GM21717 (cell line): Measurements from ENCODE around the gene PLEKHM2.

Source experiments
- ATAC-seq: cut with Tn5 transposase; IDR thresholded peaks from one replicate; pipeline ENCODE4 v1.9.1; 2021; ENCODE audit warnings: mild to moderate bottlenecking, moderate library complexity; ENCODE audit not compliant: unreplicated experiment

PLEKHM2 gene

DNA sequence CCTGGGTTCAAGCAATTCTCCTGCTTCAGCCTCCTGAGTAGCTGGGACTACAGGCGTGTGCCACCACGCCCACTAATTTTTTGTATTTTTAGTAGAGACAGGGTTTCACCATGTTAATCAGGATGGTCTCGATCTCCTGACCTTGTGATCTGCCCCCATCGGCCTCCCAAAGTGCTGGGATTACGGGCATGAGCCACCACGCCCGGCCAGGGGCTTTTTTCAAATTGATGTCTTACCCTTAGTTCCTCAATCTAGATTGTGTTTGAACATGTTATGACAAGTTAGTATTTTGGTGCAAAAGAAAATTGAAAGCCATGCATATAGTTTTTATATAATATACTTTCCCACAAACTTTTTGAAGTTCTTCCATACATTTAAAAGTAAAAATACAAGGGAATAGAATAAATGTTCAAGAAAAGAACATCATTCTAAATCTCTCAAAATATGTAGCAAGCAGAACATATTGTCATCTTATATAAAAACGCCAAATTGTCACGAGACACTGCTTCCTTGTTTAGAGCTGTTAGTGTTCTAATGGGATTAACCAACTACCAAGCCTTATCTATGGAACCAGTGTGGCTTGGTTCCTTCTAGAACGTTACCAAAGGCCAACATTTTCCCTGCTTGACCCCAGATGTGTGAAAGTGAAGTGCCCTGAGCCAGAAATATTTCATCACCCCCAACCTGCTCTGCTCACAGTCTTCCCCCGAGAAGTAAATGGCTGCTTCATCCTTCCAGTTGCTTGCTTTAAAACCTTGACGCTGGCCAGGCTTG, 9.5 kb upstream of the PLEKHM2 start:
- ATAC-seq = no peak

DNA sequence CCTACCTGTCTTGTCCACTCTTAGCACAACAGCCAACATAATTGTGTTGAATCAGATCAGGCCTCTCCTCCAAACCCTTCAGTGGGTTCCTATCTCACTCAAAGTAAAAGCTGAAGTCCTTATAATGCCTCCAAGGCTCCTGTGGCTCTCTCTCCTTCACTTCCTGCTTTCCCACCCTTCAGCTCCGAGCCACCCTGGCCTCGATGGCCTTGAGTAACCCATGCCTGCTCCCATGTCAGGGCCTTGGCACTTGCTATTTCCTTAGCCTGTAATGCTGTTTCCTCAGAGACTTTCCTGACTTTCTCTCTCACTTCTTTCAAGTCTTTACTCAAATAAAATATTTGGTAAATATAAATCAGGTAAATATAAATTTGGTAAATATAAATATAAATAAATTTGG, 8.1 kb upstream of the PLEKHM2 start:
- no peak for ATAC-seq

DNA sequence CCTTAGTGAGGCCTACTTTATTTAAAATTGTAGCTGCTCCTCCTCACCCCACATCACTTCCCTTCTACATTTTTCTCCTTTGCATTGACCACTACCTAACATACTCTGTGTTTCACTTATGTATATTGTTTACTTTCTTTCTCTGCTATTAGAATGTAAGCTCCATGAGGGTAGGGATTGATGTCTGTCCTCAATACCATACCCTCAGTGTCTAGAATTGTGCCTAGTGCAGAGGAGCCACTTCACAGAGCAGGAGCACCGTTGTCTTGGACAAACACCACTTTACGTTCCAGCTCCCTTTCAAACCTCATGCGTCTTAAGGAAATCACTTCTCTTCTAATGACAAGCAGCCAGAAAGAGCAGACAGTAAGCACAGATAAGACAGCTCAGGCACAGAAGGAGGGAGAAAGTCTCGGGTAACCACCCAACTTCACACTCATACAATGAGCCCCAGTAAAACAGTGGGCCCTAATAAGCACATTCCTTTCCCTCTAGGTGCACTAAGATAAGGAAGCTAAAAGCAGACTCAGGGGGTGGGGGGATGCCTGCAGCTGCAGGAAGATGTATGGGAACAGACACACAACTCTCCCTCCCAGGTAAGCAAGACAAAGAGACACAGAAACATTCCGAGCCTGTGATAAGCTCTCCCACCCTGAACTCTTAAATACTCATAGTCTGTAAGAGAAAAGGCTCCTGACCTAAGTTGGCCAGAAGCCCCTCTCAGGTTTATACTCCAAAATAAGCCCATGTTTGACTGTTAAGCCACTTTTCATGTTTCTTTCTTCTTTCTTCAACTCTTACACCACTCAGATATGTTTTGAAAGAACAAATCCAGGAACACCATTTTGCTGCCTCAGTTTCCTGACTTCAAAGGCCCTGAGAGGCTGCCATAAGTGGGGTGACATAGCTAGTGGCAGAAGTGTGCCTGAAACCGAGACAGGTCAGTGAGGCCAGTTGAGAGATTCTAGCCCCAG, 7.1 kb upstream of the PLEKHM2 start:
- no peak for ATAC-seq

DNA sequence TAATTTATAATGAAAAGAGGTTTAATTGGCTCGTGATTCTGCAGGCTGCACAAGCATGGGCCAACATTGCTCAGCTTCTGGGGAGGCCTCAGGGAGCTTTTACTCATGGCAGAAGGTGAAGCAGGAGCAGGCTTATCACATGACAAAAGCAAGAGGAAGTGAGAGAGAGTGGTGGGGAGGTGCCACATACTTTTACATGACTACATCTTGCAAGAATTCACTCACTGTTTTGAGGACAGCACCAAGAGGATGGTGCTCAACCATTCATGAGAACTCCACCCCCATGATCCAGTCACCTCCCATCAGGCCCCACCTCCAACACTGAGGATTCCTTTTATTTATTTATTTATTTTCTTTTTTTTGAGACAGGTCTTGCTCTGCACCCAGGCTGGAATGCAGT, 5.5 kb upstream of the PLEKHM2 start:
- ATAC-seq = no peak

DNA sequence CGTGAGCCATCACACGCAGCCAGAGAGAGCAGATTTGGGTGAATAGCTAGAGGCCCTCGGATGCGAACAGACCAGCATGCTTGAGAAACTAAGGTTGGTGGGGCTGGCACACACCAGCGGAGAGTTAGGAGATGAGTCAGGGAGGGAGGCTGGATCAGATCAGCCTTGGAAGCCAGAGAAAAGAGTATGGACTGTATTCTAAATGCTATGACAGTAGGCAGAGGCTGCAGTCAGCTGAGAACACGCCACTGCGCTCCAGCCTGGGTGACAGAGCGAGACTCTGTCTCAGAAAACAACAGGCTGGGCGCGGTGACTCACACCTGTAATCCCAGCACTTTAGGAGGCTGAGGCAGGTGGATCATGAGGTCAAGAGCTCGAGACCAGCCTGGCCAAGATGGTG, 4.0 kb upstream of the PLEKHM2 start:
- ATAC-seq = no peak

DNA sequence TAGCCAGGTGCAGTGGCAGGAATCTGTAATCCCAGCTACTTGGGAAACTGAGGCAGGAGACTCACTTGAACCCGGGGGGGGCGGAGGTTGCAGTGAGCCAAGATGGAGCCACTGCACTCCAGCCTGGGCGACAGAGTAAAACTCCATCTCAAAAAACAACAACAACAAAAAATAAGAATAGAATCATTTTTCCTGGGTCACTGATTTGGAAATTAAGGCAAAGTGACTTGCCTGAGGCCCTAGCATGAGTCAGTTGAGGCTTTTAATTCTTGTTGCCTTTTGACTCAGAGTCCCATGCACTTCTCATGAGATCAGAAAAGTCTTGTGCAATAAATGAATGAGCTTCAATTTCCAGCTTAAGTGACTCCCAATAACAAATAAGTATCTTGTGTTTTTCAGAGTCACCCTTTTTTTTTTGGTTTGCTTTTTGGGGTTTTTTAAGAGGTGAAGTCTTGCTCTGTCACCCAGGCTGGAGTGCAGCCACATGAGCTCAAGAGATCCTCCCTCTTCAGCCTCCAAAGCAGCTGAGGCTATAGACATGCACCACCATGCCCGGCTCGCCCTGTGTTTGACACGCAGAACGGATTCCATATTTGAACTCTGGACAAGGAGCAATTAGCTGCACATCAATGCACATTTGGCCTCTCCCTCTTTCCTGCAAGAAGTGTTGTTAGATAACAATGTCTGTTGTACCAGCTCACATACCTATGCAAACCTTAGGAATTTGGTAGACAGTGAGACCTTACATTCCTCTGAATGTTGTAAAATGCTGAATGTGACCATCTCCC, 3.4 kb upstream of the PLEKHM2 start:
- no peak for ATAC-seq

DNA sequence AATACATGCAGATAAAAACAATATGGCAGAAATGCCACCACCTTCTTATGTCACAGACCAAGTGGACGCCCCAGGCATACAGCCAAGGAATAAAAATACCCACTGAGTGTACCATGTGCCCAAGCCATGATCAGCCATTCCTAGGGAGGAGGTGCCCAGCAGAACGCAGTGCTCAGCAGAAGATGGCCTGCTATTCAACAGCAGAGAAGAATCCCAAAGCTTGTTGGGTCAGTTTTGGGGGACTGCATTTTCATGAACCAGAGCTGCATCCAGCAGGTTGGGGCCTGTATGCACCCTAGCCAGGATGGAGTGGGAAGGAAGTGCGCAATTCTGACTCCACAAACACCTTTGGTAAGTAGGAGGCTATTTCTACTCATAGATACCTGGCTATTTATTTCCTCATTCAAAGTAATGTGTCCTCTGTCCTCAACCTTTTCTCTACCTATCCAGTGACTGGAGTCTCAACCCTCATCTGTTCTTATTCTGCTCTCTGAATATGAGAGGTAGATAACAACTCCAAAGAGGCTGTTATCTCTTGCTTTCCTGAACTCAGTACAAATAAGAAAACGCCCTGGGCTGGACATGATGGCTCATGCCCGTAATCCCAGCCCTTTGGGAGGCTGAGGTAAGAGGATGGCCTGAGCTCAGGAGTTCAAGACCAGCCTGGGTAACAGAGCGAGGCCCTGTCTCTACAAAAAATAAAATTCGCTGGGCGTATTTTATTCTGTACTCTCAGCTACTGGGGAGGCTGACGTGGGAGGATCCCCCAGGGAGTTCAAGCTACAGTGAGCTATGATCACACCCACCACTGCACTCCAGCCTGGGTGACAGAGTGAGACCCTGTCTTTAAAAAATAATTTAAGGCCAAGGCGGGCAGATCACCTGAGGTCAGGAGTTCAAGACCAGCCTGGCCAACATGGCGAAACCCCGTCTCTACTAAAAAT, 2.5 kb upstream of the PLEKHM2 start:
- ATAC-seq = no peak

DNA sequence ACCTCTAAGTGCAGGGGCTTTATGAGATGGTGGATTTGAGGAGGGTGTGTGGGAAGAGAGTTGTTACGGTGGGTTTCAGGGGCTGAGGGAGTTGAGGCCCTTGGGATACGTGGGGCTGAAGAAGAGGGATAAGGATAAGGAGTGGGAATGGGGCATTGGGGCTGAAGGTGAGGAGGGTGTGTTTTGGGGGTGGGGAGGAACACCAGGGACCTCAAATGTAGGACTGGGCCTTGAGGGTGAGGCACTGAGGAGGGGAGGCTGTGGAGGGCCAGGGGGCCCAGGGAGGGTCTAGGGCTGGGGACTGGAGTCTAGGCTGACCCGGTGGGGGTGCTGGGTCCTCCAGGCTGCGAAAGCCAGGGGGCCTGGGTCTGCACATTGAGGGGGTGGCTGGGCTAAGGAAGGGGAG, 1.2 kb upstream of the PLEKHM2 start:
- no peak for ATAC-seq

DNA sequence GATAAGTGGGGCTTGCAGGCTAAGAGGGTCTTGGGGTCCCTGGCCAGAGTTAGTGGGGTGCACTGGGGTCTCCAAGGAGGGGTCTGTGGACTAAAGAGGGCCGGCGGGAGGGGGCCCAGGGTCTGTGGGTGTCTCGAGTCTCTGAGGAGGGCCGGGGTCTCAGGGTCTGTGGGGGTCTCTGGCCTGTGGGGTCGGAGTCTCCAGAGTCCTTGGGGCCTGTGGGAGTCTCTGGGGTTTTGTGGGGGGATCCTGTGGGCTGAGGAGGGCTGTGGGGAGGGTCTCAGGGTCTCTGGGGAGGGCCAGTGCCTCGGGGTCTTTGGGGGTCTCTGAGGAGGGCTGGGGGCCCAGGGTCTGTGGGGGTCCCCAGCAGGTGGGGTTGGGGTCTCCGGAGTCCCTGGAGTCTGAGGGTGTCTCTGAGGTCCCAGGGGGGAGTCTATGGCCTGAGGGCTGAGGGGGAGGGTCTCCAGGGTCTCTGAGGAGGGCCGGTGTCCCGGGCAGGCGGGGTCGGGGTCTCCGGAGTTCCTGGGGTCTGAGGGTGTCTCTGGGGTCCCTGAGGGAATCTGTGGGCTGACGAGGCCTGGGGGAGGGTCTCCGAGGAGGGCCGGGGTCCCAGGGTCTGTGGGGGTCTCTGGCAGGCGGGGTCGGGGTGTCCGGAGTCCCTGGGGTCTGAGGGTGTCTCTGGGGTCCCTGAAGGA, 628 bp upstream of the PLEKHM2 start:
- no peak for ATAC-seq

DNA sequence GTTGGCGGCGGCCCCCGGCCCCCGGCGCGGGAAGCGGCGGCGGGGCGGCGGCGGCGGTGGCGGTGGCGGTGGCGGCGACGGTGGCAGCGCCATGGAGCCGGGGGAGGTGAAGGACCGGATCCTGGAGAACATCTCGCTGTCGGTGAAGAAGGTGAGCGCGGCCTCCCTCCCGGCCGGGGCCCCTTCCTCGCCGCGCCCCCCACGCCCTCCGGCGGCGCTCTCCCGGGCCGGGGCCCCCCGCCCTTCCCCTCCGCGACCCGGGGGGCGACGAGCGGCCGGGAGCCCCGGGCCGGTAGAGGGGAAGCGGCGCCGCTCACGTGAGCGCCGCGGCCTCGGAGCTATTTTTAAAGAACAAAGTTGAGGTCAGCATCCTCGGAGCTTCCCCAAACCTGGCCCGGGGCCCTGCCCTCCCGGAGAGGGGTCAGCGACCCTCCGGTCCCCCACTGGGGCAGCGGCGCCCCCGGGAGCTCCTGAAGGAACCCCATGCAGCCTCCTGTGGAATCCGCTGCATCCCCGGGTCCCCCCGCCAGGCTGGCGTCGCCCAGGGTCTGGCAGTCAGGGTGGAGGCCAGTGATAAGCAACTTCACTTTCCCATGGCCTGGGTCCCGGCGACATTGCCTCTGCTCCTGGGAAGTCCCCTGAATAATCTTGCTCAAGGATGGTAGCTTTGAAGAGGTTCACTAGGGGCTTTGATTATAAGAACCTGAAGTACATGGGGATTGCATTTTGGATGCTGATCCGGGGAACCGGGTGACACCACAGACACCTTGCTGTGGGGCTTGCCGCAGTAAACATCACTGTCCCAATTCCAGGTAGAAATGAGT, 560 bp downstream of the PLEKHM2 start:
- no peak for ATAC-seq

DNA sequence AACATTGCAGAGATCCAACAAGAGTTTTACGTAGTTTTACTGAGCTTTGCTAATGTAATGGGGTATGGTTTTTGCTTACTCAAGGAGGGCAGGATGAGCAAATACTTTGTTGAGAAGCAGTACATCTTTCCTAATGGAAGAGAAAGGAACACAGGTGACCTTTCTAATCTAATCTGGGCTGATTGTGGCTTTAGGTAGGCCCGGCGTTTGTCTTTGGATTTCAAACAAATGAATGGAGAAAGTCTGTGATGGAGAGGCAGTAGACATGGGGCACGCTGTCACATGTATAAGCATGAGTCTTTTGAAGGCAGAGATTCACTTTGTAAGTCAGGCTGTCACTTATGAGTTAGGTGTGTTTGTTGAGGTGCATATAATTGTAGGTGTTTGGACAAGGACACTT, 1.7 kb downstream of the PLEKHM2 start:
- no peak for ATAC-seq

DNA sequence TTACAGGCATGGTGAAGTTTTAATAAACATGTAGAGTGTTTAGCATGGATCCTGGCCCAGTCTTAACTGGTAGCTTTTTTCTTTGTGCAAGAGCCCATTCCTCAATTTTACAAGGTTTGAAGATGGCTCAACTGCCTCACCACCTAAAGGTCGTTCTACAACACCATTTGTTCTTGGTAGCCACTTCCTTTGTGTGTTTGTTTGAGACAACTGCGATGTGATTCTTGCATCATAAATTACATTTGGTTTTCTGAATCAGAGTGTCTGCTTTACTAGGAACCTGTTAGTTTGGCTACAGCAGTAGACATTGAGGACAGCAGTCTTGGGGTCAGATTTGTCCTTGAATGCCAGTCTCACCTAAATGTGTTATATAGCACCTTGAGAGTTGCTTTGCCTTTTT, 3.3 kb downstream of the PLEKHM2 start:
- no peak for ATAC-seq

DNA sequence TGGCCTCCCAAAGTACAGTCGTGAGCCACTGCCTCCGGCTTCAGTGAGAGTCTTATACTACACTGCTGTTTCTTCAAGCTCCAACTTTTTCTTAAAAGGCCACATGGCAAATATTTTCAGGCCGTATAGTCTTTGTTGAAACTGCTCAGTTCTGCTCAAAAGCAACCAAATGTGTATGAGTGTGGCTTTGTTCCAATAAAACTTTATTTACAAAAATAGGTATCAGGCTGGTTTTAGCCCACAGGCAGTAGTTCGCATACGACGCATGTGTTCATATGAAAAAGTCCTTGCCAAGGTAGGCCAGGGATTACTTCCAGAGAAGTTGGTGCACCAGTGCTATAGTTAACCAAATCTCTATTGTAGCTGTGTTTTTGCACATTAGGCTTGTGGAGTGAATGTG, 6.2 kb downstream of the PLEKHM2 start:
- ATAC-seq = no peak

DNA sequence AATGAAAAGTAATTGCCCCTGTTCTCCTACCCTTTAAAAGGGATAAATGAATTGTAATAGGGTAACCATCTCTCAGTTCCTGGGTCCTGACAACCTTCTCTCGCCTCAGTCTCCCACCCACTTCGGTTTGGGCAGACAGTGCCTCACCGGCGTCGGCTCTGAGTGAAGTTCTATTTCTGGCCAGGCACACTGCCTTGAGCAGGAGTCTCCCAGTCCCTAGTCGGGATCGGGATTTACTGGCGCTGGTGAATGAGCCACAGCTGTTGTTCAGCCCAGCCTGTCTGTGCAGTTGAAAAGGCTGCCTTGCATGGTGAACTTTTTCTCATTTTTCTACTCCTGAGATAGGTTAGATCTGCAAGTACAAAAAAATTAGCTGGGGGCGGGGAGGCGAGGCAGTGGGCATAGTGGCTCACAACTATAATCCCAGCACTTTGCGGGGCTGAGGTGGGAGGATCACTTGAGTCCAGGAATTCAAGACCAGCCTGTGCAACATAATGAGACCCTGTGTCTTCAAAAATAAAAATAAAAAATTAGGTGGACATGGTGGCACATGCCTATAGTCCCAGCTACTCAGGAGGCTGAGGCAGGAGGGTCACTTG, 7.4 kb downstream of the PLEKHM2 start:
- no peak for ATAC-seq

DNA sequence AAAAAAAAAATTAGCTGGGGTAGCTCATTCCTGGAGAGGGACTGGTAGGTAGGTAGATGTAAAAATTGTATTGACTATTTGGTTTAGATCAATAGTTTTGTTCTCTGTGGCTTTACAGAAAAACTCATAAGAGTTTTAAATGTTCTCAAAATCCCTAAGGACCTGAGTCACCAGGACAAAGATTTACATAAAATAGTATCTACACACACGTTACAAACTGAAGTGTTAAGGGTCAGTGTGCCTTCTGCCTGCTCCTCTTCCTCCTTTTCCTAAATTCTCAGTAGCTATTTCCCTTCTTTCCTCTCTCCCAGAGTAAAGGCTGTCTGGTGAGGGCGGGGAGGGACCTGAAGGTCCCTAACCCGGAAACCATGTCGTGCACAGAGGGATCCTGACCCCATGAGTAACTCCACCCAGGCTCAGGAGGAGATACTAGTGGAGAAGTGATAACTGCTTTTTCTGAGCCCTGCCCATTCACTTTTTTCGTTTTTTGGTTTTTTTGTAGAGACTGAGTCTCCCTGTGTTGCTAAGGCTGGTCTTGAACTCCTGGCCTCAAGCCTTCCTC, 8.1 kb downstream of the PLEKHM2 start:
- ATAC-seq = no peak

DNA sequence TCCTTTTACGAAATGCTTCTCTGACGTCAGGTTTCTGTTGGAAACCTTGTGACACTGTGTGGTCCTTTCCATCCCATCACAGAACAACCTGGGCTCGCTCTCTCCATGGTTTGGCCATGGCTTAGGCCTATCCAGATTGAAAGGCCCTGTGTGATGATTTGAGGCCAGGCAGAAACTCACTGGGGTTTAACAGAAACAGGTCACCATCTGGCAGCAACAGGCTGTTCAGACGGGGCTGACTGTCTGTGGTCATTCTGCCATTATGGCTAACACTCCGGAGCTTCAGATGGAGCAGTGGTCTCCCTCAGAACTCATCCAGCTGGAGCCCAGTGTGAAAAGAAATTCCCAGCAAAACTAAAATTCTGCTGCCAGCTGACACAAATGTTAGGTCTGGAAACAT, 9.3 kb downstream of the PLEKHM2 start:
- no peak for ATAC-seq

DNA sequence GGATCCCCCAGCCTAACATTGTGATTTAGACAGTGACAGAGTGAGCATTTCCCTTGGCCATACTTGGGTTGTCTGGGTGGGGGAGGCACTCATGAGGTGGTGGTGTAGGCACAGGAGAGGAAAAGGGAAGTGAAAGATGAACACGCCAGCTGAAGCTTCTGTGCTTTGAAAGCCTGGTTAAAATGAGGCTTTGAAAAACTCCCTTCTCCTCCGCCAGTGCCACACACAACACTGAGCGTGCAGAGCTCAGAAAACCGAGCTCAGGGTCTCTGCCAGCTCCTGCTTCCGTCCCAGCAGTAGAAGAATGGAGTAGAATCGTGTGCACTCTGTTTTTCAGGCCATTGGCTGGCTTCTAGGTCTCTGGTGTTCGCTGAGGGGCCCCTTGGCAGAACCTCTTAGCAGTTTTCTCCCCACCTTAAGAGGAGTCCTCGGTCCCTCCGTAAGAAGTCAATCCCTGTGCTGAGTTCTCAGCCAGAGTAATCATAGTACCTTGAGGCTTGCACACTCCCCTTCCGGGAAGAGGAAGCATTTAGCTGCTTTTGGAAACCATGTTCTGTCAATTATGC, 12.9 kb downstream of the PLEKHM2 start:
- peak; percentile 88 for ATAC-seq

DNA sequence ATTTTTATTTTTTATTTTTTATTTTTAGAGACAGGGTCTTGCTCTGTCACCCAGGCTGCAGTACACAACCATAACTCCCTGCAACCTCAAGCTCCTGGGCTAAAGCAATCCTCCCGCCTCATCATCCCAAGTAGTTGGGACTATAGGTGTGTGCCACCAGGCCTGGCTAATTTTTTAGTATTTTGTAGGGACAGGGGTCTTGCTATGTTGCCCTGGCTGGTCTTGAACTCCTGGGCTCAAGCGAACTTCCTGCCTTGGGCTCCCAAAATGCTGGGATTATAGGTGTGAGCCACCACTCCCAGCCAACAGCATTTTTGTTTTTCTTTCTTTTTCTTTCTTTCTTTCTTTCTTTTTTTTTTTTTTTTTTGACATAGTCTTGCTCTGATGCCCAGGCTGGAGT, 14.1 kb downstream of the PLEKHM2 start:
- no peak for ATAC-seq
